ENCODE data around the gene RILP. TPM values are rescaled to one million over a fixed set of nuclear protein-coding genes. Genes with fewer than 3 reads are reported as not detected.

The RILP gene
- total and polyA plus RNA-seq, 10 of the 15 experiments (the other 5 are each of a cell fraction or from before 2014, with no cell fraction given) = 0.60 to 6.1 (median 3.3) TPM; not detected in 1

- TF ChIP-seq SRF (IDR thresholded peaks at IDR 0.05; ENCODE audit: low read depth in 2 of 2, low read length in 2 of 2) (no peak), SUZ12 (IDR thresholded peaks at IDR 0.05; ENCODE audit: unreplicated experiment) (no peak), E2F4 (IDR thresholded peaks at IDR 0.05; ENCODE audit: low read depth, low read length) (no peak), JUNB (IDR thresholded peaks at IDR 0.05) (no peak), TCF12 (IDR thresholded peaks at IDR 0.05; ENCODE audit: low read depth, low read length) (no peak), KAT2A (conservative IDR thresholded peaks at IDR 0.05; ENCODE audit: control insufficient read depth, low read depth, low read length) (no peak), BCL11A (IDR thresholded peaks at IDR 0.05; ENCODE audit: low read depth, low read length) (no peak), BMI1 (IDR thresholded peaks at IDR 0.05; ENCODE audit: borderline replicate concordance) (no peak), FOXM1 (IDR thresholded peaks at IDR 0.05; ENCODE audit: low read depth, low read length) (no peak), RBBP5 (conservative IDR thresholded peaks at IDR 0.05) (no peak), CBX5 (IDR thresholded peaks at IDR 0.05; ENCODE audit: low read depth) (no peak), PML (IDR thresholded peaks at IDR 0.05; ENCODE audit: low read length) (no peak), IRF4 (IDR thresholded peaks at IDR 0.05; ENCODE audit: low read depth, low read length) (no peak), SMARCA5 (IDR thresholded peaks at IDR 0.05) (peak; percentile 95), GATAD2B (conservative IDR thresholded peaks at IDR 0.05; ENCODE audit: low read depth) (peak; percentile 96), BACH1 (IDR thresholded peaks at IDR 0.05; ENCODE audit: borderline replicate concordance) (peak; percentile 76), ATF2 (IDR thresholded peaks at IDR 0.05; ENCODE audit: low read length) (no peak), ETV6 (conservative IDR thresholded peaks at IDR 0.05 in 1 of 2, IDR thresholded peaks at IDR 0.05 in 1 of 2; ENCODE audit: borderline replicate concordance in 1 of 2, low read depth in 1 of 2) (no peak), CHD2 (IDR thresholded peaks at IDR 0.05; ENCODE audit: borderline replicate concordance, low read depth, low read length) (no peak), SIX5 (IDR thresholded peaks at IDR 0.05; ENCODE audit: low read depth, low read length, severe bottlenecking) (no peak), MEF2B (IDR thresholded peaks at IDR 0.05; ENCODE audit: partially characterized antibody, poor library complexity, severe bottlenecking) (no peak), RFX5 (IDR thresholded peaks at IDR 0.05; ENCODE audit: low read depth, low read length) (no peak), HCFC1 (IDR thresholded peaks at IDR 0.05; ENCODE audit: low read length) (no peak), MLLT1 (IDR thresholded peaks at IDR 0.05) (no peak), PAX8 (IDR thresholded peaks at IDR 0.05) (no peak), EP300 (IDR thresholded peaks at IDR 0.05; ENCODE audit: borderline replicate concordance in 1 of 2, control insufficient read depth in 1 of 2, low read depth in 2 of 2, low read length in 2 of 2) (no peak), POLR2A (IDR thresholded peaks at IDR 0.05; ENCODE audit: low read depth, low read length) (peak; percentile 52), STAT1 (conservative IDR thresholded peaks at IDR 0.05) (no peak)
These were observed 6.2 kb downstream of the RILP start (continued) for GRCh38 chr17:1643293-1643998.

Data from GM12878 (cell line).